ENCODE data around the gene CERCAM.

GRCh38 chr9:128408963-128409431 lies 11.7 kb upstream of the CERCAM start:
- TF ChIP-seq REST (IDR thresholded peaks at IDR 0.05): no peak
- no peak for TF ChIP-seq CTCF (IDR thresholded peaks at IDR 0.05; ENCODE audit: low read depth, low read length, missing input control)

All from liver (tissue), 2 donors.